H9 (cell line): ENCODE data around the gene SPDYE2B. TPM values are rescaled to one million over a fixed set of nuclear protein-coding genes. Genes with fewer than 3 reads are reported as not detected.
"Not testable (repeated sequence)": the region's sequence is repeated elsewhere in the genome, so short reads cannot be mapped to it uniquely, and the experiment has no call there.

ENCODE experiments used
- DNase-seq: peaks from one replicate; pipeline ENCODE4 v3.0.0-alpha.2; 2017
- H2AFZ ChIP-seq: one replicate; pipeline ENCODE4 v1.6.1; 2013; ENCODE audit warnings: mild to moderate bottlenecking, low read length, control low read depth, moderate library complexity
- H2AK5ac ChIP-seq: 2 replicates; pipeline ENCODE4 v1.6.1; 2013; ENCODE audit warnings: low read length, control low read depth, mixed read lengths; ENCODE audit not compliant: insufficient read length
- H2BK120ac ChIP-seq: one replicate; pipeline ENCODE4 v1.6.1; 2013; ENCODE audit warnings: low read depth, mild to moderate bottlenecking, low read length, control low read depth, inconsistent platforms; ENCODE audit not compliant: poor library complexity, severe bottlenecking
- H2BK12ac ChIP-seq: 2 replicates; pipeline ENCODE4 v1.6.1; 2013; ENCODE audit warnings: low read length, control low read depth, mixed read lengths, low read depth; ENCODE audit not compliant: insufficient read length
- H2BK15ac ChIP-seq: 2 replicates; pipeline ENCODE4 v1.6.1; 2013; ENCODE audit warnings: low read depth, low read length, control low read depth
- H2BK20ac ChIP-seq: one replicate; pipeline ENCODE4 v1.6.1; 2013; ENCODE audit warnings: low read depth, mild to moderate bottlenecking, low read length, control low read depth, inconsistent platforms; ENCODE audit not compliant: poor library complexity, severe bottlenecking
- H2BK5ac ChIP-seq: 2 replicates; pipeline ENCODE4 v1.6.1; 2013; ENCODE audit warnings: low read length, control low read depth, mixed read lengths; ENCODE audit not compliant: insufficient read length
- H3K14ac ChIP-seq: 2 replicates; pipeline ENCODE4 v1.6.1; 2013; ENCODE audit warnings: low read length, control low read depth; ENCODE audit not compliant: insufficient read depth
- H3K18ac ChIP-seq: 2 replicates; pipeline ENCODE4 v1.6.1; 2013; ENCODE audit warnings: low read depth, mild to moderate bottlenecking, mixed read lengths, low read length, control low read depth; ENCODE audit not compliant: insufficient read length
- H3K23ac ChIP-seq: 2 replicates; pipeline ENCODE4 v1.6.1; 2013; ENCODE audit warnings: low read length, control low read depth, mixed read lengths, low read depth; ENCODE audit not compliant: insufficient read length
- H3K23me2 ChIP-seq: 2 replicates; pipeline ENCODE4 v1.6.1; 2013; ENCODE audit warnings: low read depth, mild to moderate bottlenecking, mixed read lengths, low read length, control low read depth; ENCODE audit not compliant: insufficient read length, poor library complexity, severe bottlenecking
- H3K27ac ChIP-seq: 2 replicates; pipeline ENCODE4 v1.5.1; 2013; ENCODE audit warnings: low read length, control low read depth, mixed read lengths, low read depth; ENCODE audit not compliant: insufficient read length
- H3K27me3 ChIP-seq: 2 replicates; pipeline ENCODE4 v1.6.1; 2013; ENCODE audit warnings: low read length, control low read depth, inconsistent platforms; ENCODE audit not compliant: insufficient read depth
- H3K4ac ChIP-seq: 2 replicates; pipeline ENCODE4 v1.6.1; 2013; ENCODE audit warnings: low read depth, mild to moderate bottlenecking, control low read depth, inconsistent platforms, low read length, moderate library complexity
- H3K4me1 ChIP-seq: 2 replicates; pipeline ENCODE4 v1.6.1; 2013; ENCODE audit warnings: low read length, control low read depth, inconsistent platforms; ENCODE audit not compliant: insufficient read depth
- H3K4me2 ChIP-seq: 2 replicates; pipeline ENCODE4 v1.6.1; 2013; ENCODE audit warnings: low read length, control low read depth, mixed read lengths; ENCODE audit not compliant: insufficient read length, insufficient read depth
- H3K56ac ChIP-seq: 2 replicates; pipeline ENCODE4 v1.6.1; 2013; ENCODE audit warnings: low read depth, mild to moderate bottlenecking, mixed read lengths, low read length, control low read depth; ENCODE audit not compliant: insufficient read length
- H3K79me1 ChIP-seq: 2 replicates; pipeline ENCODE4 v1.6.1; 2013; ENCODE audit warnings: low read depth, mild to moderate bottlenecking, moderate library complexity, low read length, control low read depth, inconsistent platforms; ENCODE audit not compliant: insufficient read depth, poor library complexity, severe bottlenecking
- H3K79me2 ChIP-seq: 2 replicates; pipeline ENCODE4 v1.6.1; 2013; ENCODE audit warnings: low read length, control low read depth, inconsistent platforms; ENCODE audit not compliant: insufficient read depth
- H3K9ac ChIP-seq: 2 replicates; pipeline ENCODE4 v1.6.1; 2013; ENCODE audit warnings: low read length, control low read depth, mixed read lengths; ENCODE audit not compliant: insufficient read length; ENCODE audit errors: extremely low read depth
- H3K9me3 ChIP-seq: one replicate; pipeline ENCODE4 v1.6.1; 2013; ENCODE audit warnings: low read depth, low read length, inconsistent platforms; ENCODE audit not compliant: control insufficient read depth
- H3T11ph ChIP-seq: one replicate; pipeline ENCODE4 v1.6.1; 2013; ENCODE audit warnings: mild to moderate bottlenecking, low read length, control low read depth, inconsistent platforms
- H4K20me1 ChIP-seq: one replicate; pipeline ENCODE4 v1.6.1; 2013; ENCODE audit not compliant: control insufficient read depth, insufficient read length, insufficient read depth
- H4K5ac ChIP-seq: 2 replicates; pipeline ENCODE4 v1.6.1; 2013; ENCODE audit warnings: low read depth, mild to moderate bottlenecking, mixed read lengths, low read length, control low read depth; ENCODE audit not compliant: insufficient read length
- H4K8ac ChIP-seq: replicated peaks from 2 replicates; pipeline ENCODE4 v1.6.1; 2013; ENCODE audit warnings: low read length, control low read depth, mixed read lengths, low read depth; ENCODE audit not compliant: insufficient read length
- H4K91ac ChIP-seq: 2 replicates; pipeline ENCODE4 v1.6.1; 2013; ENCODE audit warnings: low read depth, mild to moderate bottlenecking, moderate library complexity, mixed read lengths, low read length, control low read depth; ENCODE audit not compliant: insufficient read length
- H3K27ac Mint-ChIP-seq, 3 experiments: 2 replicates in 2 of 3; 3 replicates in 1 of 3; pipeline ENCODE4 v1.8.0; 2020 to 2021; ENCODE audit warnings: mixed read lengths in 3 of 3, mild to moderate bottlenecking in 1 of 3, moderate library complexity in 1 of 3
- H3K27me3 Mint-ChIP-seq: 2 replicates; pipeline ENCODE4 v1.8.0; 2021; ENCODE audit warnings: low read depth, mild to moderate bottlenecking, moderate library complexity, mixed read lengths
- H3K36me3 Mint-ChIP-seq, 3 experiments: 2 replicates in 2 of 3; 3 replicates in 1 of 3; pipeline ENCODE4 v1.8.0; 2020 to 2021; ENCODE audit warnings: low read depth in 3 of 3, mixed read lengths in 3 of 3; ENCODE audit not compliant: insufficient read depth in 1 of 3
- H3K4me1 Mint-ChIP-seq, 2 experiments: 2 replicates each; pipeline ENCODE4 v1.8.0; 2020; ENCODE audit warnings: mixed read lengths in 2 of 2
- H3K4me3 Mint-ChIP-seq, 2 experiments: 2 replicates in 1 of 2; 3 replicates in 1 of 2; pipeline ENCODE4 v1.8.0; 2020 to 2021; ENCODE audit warnings: mild to moderate bottlenecking in 2 of 2, mixed read lengths in 2 of 2, moderate library complexity in 1 of 2
- H3K9me3 Mint-ChIP-seq, 2 experiments: 2 replicates in 1 of 2; 3 replicates in 1 of 2; pipeline ENCODE4 v1.8.0; 2020; ENCODE audit warnings: mild to moderate bottlenecking in 2 of 2, mixed read lengths in 2 of 2, moderate library complexity in 1 of 2
- WGBS: extraction: QIAGEN DNeasy Blood & Tissue Kit; methylation state at CpG from one replicate; pipeline ENCODE4 v1.1.7; 2013; ENCODE audit warnings: missing lambda C conversion rate, low lambda C conversion rate, mixed read lengths; ENCODE audit not compliant: insufficient read length; ENCODE audit errors: extremely low coverage; 5-methylcytosine and 5-hydroxymethylcytosine counted together
- total RNA-seq: library from RNA; stranded (reverse); gene quantifications from 2 replicates; pipeline ENCODE4 v1.2.1, GENCODE V29; 2021

SPDYE2B gene
- total RNA-seq, 1 experiment from 2014 or later = not detected

- not testable (repeated sequence) for H4K8ac ChIP-seq
These were observed 35.2 kb upstream of the SPDYE2B start for GRCh38 chr7:102614873-102615272.

GRCh38 chr7:102615930-102616329 lies 34.2 kb upstream of the SPDYE2B start:
- H3K9me3 ChIP-seq, H2AK5ac ChIP-seq, H3K27me3 ChIP-seq, H3K79me2 ChIP-seq, H3K36me3 Mint-ChIP-seq, H2BK20ac ChIP-seq, H3K27ac ChIP-seq, DNase-seq, H2BK15ac ChIP-seq, H3K4me1 Mint-ChIP-seq, H4K5ac ChIP-seq, H2AFZ ChIP-seq, H3K4me3 Mint-ChIP-seq, H2BK12ac ChIP-seq, H3K27ac Mint-ChIP-seq, H3K9ac ChIP-seq, H3K27me3 Mint-ChIP-seq, H3K4ac ChIP-seq, H4K20me1 ChIP-seq, H3K18ac ChIP-seq, H3K23me2 ChIP-seq, H2BK5ac ChIP-seq, H3K4me2 ChIP-seq, H3K4me1 ChIP-seq, H3K79me1 ChIP-seq, H3K9me3 Mint-ChIP-seq, H2BK120ac ChIP-seq, H3K14ac ChIP-seq, H3K23ac ChIP-seq, H3K56ac ChIP-seq, H4K91ac ChIP-seq, H3T11ph ChIP-seq, H4K8ac ChIP-seq: not testable (repeated sequence)
- no CpG with 5 or more reads among the region's 10 CpGs for WGBS

More at GRCh38 chr7:102614873-102615272, 35.2 kb upstream of the SPDYE2B start:
- not testable (repeated sequence) for H3K4me1 ChIP-seq, H2BK20ac ChIP-seq, H3K9ac ChIP-seq, H3K4me2 ChIP-seq, H4K5ac ChIP-seq, H3K56ac ChIP-seq, H3K14ac ChIP-seq, H2BK120ac ChIP-seq, H3K36me3 Mint-ChIP-seq, H4K91ac ChIP-seq, H3K27me3 Mint-ChIP-seq, H2AFZ ChIP-seq, H3K27me3 ChIP-seq, H3K23me2 ChIP-seq, H3K4me3 Mint-ChIP-seq, H3K27ac Mint-ChIP-seq, H3K27ac ChIP-seq, DNase-seq, H2BK12ac ChIP-seq, H3K79me1 ChIP-seq, H3T11ph ChIP-seq, H2BK15ac ChIP-seq, H3K4me1 Mint-ChIP-seq, H3K18ac ChIP-seq, H3K23ac ChIP-seq, H3K79me2 ChIP-seq, H2BK5ac ChIP-seq, H2AK5ac ChIP-seq, H4K20me1 ChIP-seq, H3K9me3 ChIP-seq, H3K9me3 Mint-ChIP-seq, H3K4ac ChIP-seq
- WGBS = no CpG with 5 or more reads among the region's 3 CpGs
